GM12865 (cell line): ENCODE results near the gene CPEB4.

Source experiments
- DNase-seq: peaks from one replicate; pipeline ENCODE4 v3.0.0; 2010; ENCODE audit warnings: low read depth
- H3K4me3 ChIP-seq: 2 replicates; pipeline ENCODE4 v1.5.1; 2011; ENCODE audit warnings: mild to moderate bottlenecking, low read depth, low read length, control low read depth
- CTCF ChIP-seq: IDR thresholded peaks from 2 replicates; pipeline ENCODE4 v1.5.1; 2011; ENCODE audit warnings: low read length, control low read depth, low read depth, inconsistent platforms; ENCODE audit not compliant: insufficient read depth; ENCODE audit errors: missing control alignments

CPEB4 gene

DNA sequence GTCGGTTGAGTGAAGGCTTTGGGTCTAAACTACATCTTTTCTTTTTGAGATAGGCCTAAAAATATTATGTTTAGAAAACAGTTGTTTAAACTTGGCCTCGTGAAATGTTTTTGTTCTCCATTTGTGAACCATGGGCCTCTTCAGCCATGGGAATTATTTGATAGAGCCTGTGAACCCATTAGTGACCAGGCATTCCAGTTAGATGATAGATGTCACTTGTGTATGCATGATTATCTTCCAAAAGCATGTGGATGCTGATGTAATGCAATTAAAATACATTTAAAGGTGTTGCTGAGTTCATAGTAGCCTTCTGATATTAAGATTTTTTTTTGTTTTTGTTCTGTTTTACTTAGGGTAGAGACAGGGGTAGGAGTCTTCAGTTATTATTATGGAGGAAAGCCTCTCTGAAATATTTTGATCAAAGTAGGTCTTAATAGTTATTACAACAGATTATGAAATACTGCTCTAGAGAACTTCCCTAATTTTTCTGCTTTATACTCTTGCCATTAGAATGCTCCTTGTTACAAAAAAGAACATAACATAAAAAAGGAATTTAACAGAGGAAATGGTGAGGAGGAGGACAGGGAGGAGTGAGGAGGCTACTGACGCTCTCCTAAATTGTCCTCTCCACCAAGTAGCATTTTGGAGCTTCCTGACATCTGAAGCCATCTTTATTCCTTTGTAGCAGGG is 32.9 kb downstream of the CPEB4 start:
- no peak overlapping the region for H3K4me3 ChIP-seq
- DNase-seq = no peak
- TF ChIP-seq CTCF = no peak

GRCh38 chr5:173922527-173922926 is 34.4 kb downstream of the CPEB4 start:
- TF ChIP-seq CTCF = no peak
- H3K4me3 ChIP-seq = no peak overlapping the region
- no peak for DNase-seq

- H3K4me3 ChIP-seq = no peak overlapping the region
- no peak for DNase-seq
- no peak for TF ChIP-seq CTCF
These were observed 35.3 kb downstream of the CPEB4 start for GRCh38 chr5:173923218-173924095.

- no peak for DNase-seq
- TF ChIP-seq CTCF = no peak
- H3K4me3 ChIP-seq = no peak overlapping the region
These were observed 36.8 kb downstream of the CPEB4 start for GRCh38 chr5:173924899-173925298.

- DNase-seq = peak; percentile 72
- no peak overlapping the region for H3K4me3 ChIP-seq
- TF ChIP-seq CTCF = peak; percentile 48
These were observed 37.4 kb downstream of the CPEB4 start for GRCh38 chr5:173925449-173926071.

- DNase-seq = no peak
- no peak overlapping the region for H3K4me3 ChIP-seq
- TF ChIP-seq CTCF = no peak
These were observed 38.2 kb downstream of the CPEB4 start for GRCh38 chr5:173926359-173926758.
